Measurements from ENCODE around the gene DNAJC30. TPM values are rescaled to one million over a fixed set of nuclear protein-coding genes. Genes with fewer than 3 reads are reported as not detected.
"Not testable (repeated sequence)": the region's sequence is repeated elsewhere in the genome, so short reads cannot be mapped to it uniquely, and the experiment has no call there.

DNAJC30 gene
- total RNA-seq, 2 experiments from 2014 or later: 14.0 to 14.4 TPM

DNA sequence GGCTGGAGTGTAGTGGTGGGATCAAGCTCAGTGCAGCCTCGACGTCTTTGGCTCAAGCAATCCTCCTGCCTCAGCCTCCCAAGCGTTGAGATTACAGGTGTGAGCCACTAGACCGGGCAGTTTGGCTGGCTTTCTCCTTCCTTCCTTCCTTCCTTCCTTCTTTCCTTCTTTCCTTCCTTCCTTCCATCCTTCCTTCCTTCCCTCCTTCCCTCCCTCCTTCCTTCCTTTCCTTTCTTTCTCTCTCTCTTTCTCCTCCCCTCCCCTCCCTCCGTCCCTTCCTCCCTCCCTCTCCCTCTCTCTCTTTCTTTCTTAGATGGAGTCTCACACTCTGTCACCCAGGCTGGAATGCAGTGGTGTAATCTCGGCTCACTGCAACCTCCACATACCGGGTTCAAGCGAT, 23.3 kb downstream of the DNAJC30 start:
- Histone ChIP-seq H3K9me3 (ENCODE audit: control insufficient read depth in 1 of 2, insufficient read depth in 1 of 2, low read length in 2 of 2) (no peaks in the 10 kb centered on the region), H3K36me3 (ENCODE audit: insufficient read depth, low read length) (no peaks in the 10 kb centered on the region), H3K4me3 (ENCODE audit: low read length) (no peak overlapping the region), H3K27ac (ENCODE audit: low read depth in 1 of 2, low read length in 2 of 2) (no peak overlapping the region), H3K27me3 (ENCODE audit: control insufficient read depth in 1 of 2, insufficient read depth in 2 of 2, low read length in 2 of 2) (peaks cover 0 to 10% of the 10 kb centered on the region in 2 experiments), H3K4me1 (ENCODE audit: insufficient read depth, low read length) (no peaks in the 10 kb centered on the region)
- ATAC-seq (ENCODE audit: poor library complexity) (no peak), DNase-seq (no peak)
- Mint-ChIP-seq H3K4me1 (ENCODE audit: low read depth) (no peaks in the 10 kb centered on the region), H3K9me3 (peaks cover 6% of the 10 kb centered on the region), H3K4me3 (no peak overlapping the region), H3K27me3 (peaks cover 52% of the 10 kb centered on the region), H3K36me3 (ENCODE audit: low read depth) (no peaks in the 10 kb centered on the region), H3K27ac (no peak overlapping the region)
- intact Hi-C loops (cut with DNase I, micrococcal nuclease): no loop called here
- TF ChIP-seq, protein P1, sequence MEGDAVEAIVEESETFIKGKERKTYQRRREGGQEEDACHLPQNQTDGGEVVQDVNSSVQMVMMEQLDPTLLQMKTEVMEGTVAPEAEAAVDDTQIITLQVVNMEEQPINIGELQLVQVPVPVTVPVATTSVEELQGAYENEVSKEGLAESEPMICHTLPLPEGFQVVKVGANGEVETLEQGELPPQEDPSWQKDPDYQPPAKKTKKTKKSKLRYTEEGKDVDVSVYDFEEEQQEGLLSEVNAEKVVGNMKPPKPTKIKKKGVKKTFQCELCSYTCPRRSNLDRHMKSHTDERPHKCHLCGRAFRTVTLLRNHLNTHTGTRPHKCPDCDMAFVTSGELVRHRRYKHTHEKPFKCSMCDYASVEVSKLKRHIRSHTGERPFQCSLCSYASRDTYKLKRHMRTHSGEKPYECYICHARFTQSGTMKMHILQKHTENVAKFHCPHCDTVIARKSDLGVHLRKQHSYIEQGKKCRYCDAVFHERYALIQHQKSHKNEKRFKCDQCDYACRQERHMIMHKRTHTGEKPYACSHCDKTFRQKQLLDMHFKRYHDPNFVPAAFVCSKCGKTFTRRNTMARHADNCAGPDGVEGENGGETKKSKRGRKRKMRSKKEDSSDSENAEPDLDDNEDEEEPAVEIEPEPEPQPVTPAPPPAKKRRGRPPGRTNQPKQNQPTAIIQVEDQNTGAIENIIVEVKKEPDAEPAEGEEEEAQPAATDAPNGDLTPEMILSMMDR (IDR thresholded peaks at IDR 0.05): no peak
- CTCF ChIA-PET: no interaction called here
- POLR2A ChIA-PET: no interaction called here

- POLR2A ChIA-PET; CTCF ChIA-PET; intact Hi-C loops (cut with DNase I, micrococcal nuclease): not testable (repeated sequence)
Observed at GRCh38 chr7:73655309-73655708, 27.9 kb downstream of the DNAJC30 start.

GRCh38 chr7:73652541-73652949, 30.7 kb downstream of the DNAJC30 start:
- no peak overlapping the region for H3K4me3 ChIP-seq (ENCODE audit: low read length)
- H3K36me3 ChIP-seq (ENCODE audit: insufficient read depth, low read length): no peaks in the 10 kb centered on the region
- H3K4me1 ChIP-seq (ENCODE audit: insufficient read depth, low read length): peaks cover 6% of the 10 kb centered on the region
- H3K27ac ChIP-seq (ENCODE audit: low read depth in 1 of 2, low read length in 2 of 2): no peak overlapping the region
- ATAC-seq (ENCODE audit: poor library complexity) (no peak), DNase-seq (no peak)
- peaks cover 0 to 10% of the 10 kb centered on the region in 2 experiments for H3K9me3 ChIP-seq (ENCODE audit: control insufficient read depth in 1 of 2, insufficient read depth in 1 of 2, low read length in 2 of 2)
- peaks cover 56% of the 10 kb centered on the region for H3K27me3 Mint-ChIP-seq
- POLR2A ChIA-PET: no interaction called here
- intact Hi-C loops (cut with DNase I, micrococcal nuclease): no loop called here
- TF ChIP-seq, protein P1 (IDR thresholded peaks at IDR 0.05): no peak
- H3K27ac Mint-ChIP-seq: no peak overlapping the region
- peaks cover 23 to 41% of the 10 kb centered on the region in 2 experiments for H3K27me3 ChIP-seq (ENCODE audit: control insufficient read depth in 1 of 2, insufficient read depth in 2 of 2, low read length in 2 of 2)
- peaks cover 6% of the 10 kb centered on the region for H3K4me1 Mint-ChIP-seq (ENCODE audit: low read depth)
- H3K4me3 Mint-ChIP-seq: no peak overlapping the region
- CTCF ChIA-PET: no interaction called here
- no peaks in the 10 kb centered on the region for H3K36me3 Mint-ChIP-seq (ENCODE audit: low read depth)
- H3K9me3 Mint-ChIP-seq: no peaks in the 10 kb centered on the region

More at GRCh38 chr7:73655309-73655708, 27.9 kb downstream of the DNAJC30 start:
- H3K4me3 Mint-ChIP-seq; H3K36me3 Mint-ChIP-seq (ENCODE audit: low read depth); H3K4me3 ChIP-seq (ENCODE audit: low read length); H3K9me3 ChIP-seq (ENCODE audit: control insufficient read depth in 1 of 2, insufficient read depth in 1 of 2, low read length in 2 of 2); H3K27ac ChIP-seq (ENCODE audit: low read depth in 1 of 2, low read length in 2 of 2); DNase-seq; H3K4me1 ChIP-seq (ENCODE audit: insufficient read depth, low read length); H3K4me1 Mint-ChIP-seq (ENCODE audit: low read depth); H3K27ac Mint-ChIP-seq; H3K36me3 ChIP-seq (ENCODE audit: insufficient read depth, low read length); H3K9me3 Mint-ChIP-seq; ATAC-seq (ENCODE audit: poor library complexity): not testable (repeated sequence)
- H3K27me3 Mint-ChIP-seq: peaks cover 46% of the 10 kb centered on the region
- H3K27me3 ChIP-seq (ENCODE audit: control insufficient read depth in 1 of 2, insufficient read depth in 2 of 2, low read length in 2 of 2): peaks cover 10 to 19% of the 10 kb centered on the region in 2 experiments

- DNase-seq: no peak
- no peak for ATAC-seq (ENCODE audit: poor library complexity)
- H3K27me3 Mint-ChIP-seq: peaks cover 75% of the 10 kb centered on the region
- H3K4me3 ChIP-seq (ENCODE audit: low read length): no peak overlapping the region
- intact Hi-C loops (cut with DNase I, micrococcal nuclease): no loop called here
- peaks cover 0 to 14% of the 10 kb centered on the region in 2 experiments for H3K9me3 ChIP-seq (ENCODE audit: control insufficient read depth in 1 of 2, insufficient read depth in 1 of 2, low read length in 2 of 2)
- TF ChIP-seq, protein P1 (IDR thresholded peaks at IDR 0.05): no peak
- ChIA-PET CTCF (no interaction called here), POLR2A (no interaction called here)
- peaks cover 10% of the 10 kb centered on the region for H3K4me1 ChIP-seq (ENCODE audit: insufficient read depth, low read length)
- H3K27ac Mint-ChIP-seq: no peak overlapping the region
- no peak overlapping the region for H3K27ac ChIP-seq (ENCODE audit: low read depth in 1 of 2, low read length in 2 of 2)
- no peaks in the 10 kb centered on the region for H3K9me3 Mint-ChIP-seq
- no peaks in the 10 kb centered on the region for H3K36me3 Mint-ChIP-seq (ENCODE audit: low read depth)
- no peak overlapping the region for H3K4me3 Mint-ChIP-seq
- peaks cover 41 to 62% of the 10 kb centered on the region in 2 experiments for H3K27me3 ChIP-seq (ENCODE audit: control insufficient read depth in 1 of 2, insufficient read depth in 2 of 2, low read length in 2 of 2)
- peaks cover 6% of the 10 kb centered on the region for H3K4me1 Mint-ChIP-seq (ENCODE audit: low read depth)
- no peaks in the 10 kb centered on the region for H3K36me3 ChIP-seq (ENCODE audit: insufficient read depth, low read length)
Observed at GRCh38 chr7:73650524-73650923, 32.7 kb downstream of the DNAJC30 start.

Measured in CD4-positive, alpha-beta T cell (primary cell).